ENCODE measurements around the gene FAM177A1. TPM values are rescaled to one million over a fixed set of nuclear protein-coding genes. Genes with fewer than 3 reads are reported as not detected.

FAM177A1 gene
- total and polyA plus RNA-seq, 4 donors = 12.8 to 69.5 (median 39.4) TPM

DNA sequence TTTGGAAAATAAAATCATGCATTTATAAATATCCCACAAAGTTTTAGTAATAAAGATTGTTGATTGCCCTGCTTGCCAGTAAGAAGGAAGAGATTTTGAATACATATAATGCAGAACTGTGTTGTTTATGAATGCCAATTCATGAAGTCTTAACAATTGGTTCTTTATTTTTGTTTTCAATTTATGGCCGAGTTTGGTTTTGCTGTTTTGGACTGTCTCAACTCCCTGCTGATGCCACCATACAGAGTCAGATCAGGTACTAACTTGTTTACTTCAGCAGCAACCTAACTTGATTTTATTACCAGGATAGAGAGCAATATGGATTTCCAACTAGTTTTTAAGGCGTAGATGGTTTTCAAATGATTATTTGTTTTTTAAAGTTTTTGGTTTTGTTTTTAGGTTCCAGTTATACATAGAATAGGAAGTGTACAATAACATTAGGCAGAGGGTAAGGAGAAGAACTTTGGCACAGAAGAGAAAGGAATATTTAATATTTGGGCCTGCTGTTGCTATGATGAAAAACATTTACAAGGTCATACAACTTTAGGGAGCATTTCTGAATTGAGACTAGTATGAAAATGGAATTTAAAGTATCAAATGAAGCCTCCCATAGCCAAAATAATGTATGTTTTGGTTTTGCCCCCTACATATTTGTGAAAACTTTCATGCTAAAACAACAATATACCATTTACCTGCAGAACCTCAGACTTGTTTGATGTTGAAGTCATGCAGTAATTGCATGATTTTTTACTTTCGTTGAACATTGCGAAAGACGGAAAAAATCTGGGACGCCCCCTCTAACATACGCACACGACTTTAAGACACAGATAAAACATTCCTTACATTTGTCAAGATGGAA, 904 bp upstream of the FAM177A1 start:
- H3K4me3 ChIP-seq (ENCODE audit: low read depth in 1 of 3, low read length in 3 of 3) = peak overlapping the region; percentile 80 to 85 (median 81)
- H3K36me3 ChIP-seq (ENCODE audit: control insufficient read depth in 4 of 4, insufficient read depth in 3 of 4, low read depth in 1 of 4, low read length in 3 of 4) = peaks cover 0 to 2% (median 0%) of the 10 kb centered on the region in 4 donors
- H3K27me3 ChIP-seq (ENCODE audit: control insufficient read depth in 4 of 4, insufficient read depth in 4 of 4, low read length in 3 of 4) = no peaks in the 10 kb centered on the region
- TF ChIP-seq YY1 (IDR thresholded peaks at IDR 0.05) (peak; percentile 5), ZBTB33 (IDR thresholded peaks at IDR 0.05) (no peak), HNF4G (IDR thresholded peaks at IDR 0.05) (peak; percentile 13)
- DNase-seq (ENCODE audit: low spot score) = no peak
- WGBS = 21% methylated on average over 8 of the region's 8 CpGs
- H3K9ac ChIP-seq (ENCODE audit: low read depth in 1 of 2, low read length in 2 of 2) = peak overlapping the region; percentile 91 to 99
- peaks cover 2 to 17% (median 6%) of the 10 kb centered on the region in 4 donors for H3K4me1 ChIP-seq (ENCODE audit: control insufficient read depth in 4 of 4, insufficient read depth in 4 of 4, low read length in 3 of 4)
- no peaks in the 10 kb centered on the region for H3K9me3 ChIP-seq (ENCODE audit: control insufficient read depth in 4 of 4, low read length in 3 of 4)
- H3K27ac ChIP-seq (ENCODE audit: low read depth in 1 of 2, low read length in 2 of 2) = peak overlapping the region; percentile 91 to 96

GRCh38 chr14:35045798-35046047, 349 bp upstream of the FAM177A1 start:
- Histone ChIP-seq H3K9ac (ENCODE audit: low read depth in 1 of 2, low read length in 2 of 2) (peak overlapping the region; percentile 91 to 99), H3K27me3 (ENCODE audit: control insufficient read depth in 4 of 4, insufficient read depth in 4 of 4, low read length in 3 of 4) (no peaks in the 10 kb centered on the region), H3K9me3 (ENCODE audit: control insufficient read depth in 4 of 4, low read length in 3 of 4) (no peaks in the 10 kb centered on the region), H3K4me3 (ENCODE audit: low read depth in 1 of 3, low read length in 3 of 3) (peak overlapping the region; percentile 80 to 85 (median 81)), H3K27ac (ENCODE audit: low read depth in 1 of 2, low read length in 2 of 2) (peak overlapping the region; percentile 91 to 96), H3K4me1 (ENCODE audit: control insufficient read depth in 4 of 4, insufficient read depth in 4 of 4, low read length in 3 of 4) (peaks cover 2 to 21% (median 7%) of the 10 kb centered on the region in 4 donors), H3K36me3 (ENCODE audit: control insufficient read depth in 4 of 4, insufficient read depth in 3 of 4, low read depth in 1 of 4, low read length in 3 of 4) (peaks cover 0 to 2% (median 0%) of the 10 kb centered on the region in 4 donors)
- TF ChIP-seq HNF4A (conservative IDR thresholded peaks at IDR 0.05) = no peak
- TF ChIP-seq ZBTB33 (IDR thresholded peaks at IDR 0.05) = no peak
- TF ChIP-seq NR2F2 (IDR thresholded peaks at IDR 0.05) = no peak
- TF ChIP-seq, protein P1, sequence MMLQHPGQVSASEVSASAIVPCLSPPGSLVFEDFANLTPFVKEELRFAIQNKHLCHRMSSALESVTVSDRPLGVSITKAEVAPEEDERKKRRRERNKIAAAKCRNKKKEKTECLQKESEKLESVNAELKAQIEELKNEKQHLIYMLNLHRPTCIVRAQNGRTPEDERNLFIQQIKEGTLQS (IDR thresholded peaks at IDR 0.05) = no peak
- TF ChIP-seq MAX (IDR thresholded peaks at IDR 0.05) = peak; percentile 56
- TF ChIP-seq RAD21 (IDR thresholded peaks at IDR 0.05) = peak in 1 of 2 donors; percentile 3
- no peak for TF ChIP-seq EGR1 (IDR thresholded peaks at IDR 0.05; ENCODE audit: low read depth in 2 of 2)
- TF ChIP-seq JUND (IDR thresholded peaks at IDR 0.05) = no peak
- TF ChIP-seq HNF4G (IDR thresholded peaks at IDR 0.05) = no peak
- TF ChIP-seq TAF1 (conservative IDR thresholded peaks at IDR 0.05) = no peak
- no peak for TF ChIP-seq SP1 (IDR thresholded peaks at IDR 0.05)
- no peak for TF ChIP-seq FOXA2 (IDR thresholded peaks at IDR 0.05)
- TF ChIP-seq REST (IDR thresholded peaks at IDR 0.05) = no peak
- no peak for TF ChIP-seq FOXA1 (IDR thresholded peaks at IDR 0.05)
- TF ChIP-seq RXRA (IDR thresholded peaks at IDR 0.05) = no peak
- TF ChIP-seq, protein P2, sequence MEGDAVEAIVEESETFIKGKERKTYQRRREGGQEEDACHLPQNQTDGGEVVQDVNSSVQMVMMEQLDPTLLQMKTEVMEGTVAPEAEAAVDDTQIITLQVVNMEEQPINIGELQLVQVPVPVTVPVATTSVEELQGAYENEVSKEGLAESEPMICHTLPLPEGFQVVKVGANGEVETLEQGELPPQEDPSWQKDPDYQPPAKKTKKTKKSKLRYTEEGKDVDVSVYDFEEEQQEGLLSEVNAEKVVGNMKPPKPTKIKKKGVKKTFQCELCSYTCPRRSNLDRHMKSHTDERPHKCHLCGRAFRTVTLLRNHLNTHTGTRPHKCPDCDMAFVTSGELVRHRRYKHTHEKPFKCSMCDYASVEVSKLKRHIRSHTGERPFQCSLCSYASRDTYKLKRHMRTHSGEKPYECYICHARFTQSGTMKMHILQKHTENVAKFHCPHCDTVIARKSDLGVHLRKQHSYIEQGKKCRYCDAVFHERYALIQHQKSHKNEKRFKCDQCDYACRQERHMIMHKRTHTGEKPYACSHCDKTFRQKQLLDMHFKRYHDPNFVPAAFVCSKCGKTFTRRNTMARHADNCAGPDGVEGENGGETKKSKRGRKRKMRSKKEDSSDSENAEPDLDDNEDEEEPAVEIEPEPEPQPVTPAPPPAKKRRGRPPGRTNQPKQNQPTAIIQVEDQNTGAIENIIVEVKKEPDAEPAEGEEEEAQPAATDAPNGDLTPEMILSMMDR (IDR thresholded peaks at IDR 0.05; ENCODE audit: low read depth, low read length, missing input control) = no peak
- 0% methylated on average over 6 of the region's 6 CpGs for WGBS
- no peak for DNase-seq (ENCODE audit: low spot score)

All from liver (tissue), 9 donors.